HEK293 (cell line): ENCODE measurements around the gene MRPL34.

Experiments
- KLF9 ChIP-seq: fragments of 450-650 bp; formaldehyde crosslinking; IDR thresholded peaks from 2 replicates; pipeline ENCODE4 v1.5.1; 2016; ENCODE audit warnings: missing biosample characterization, missing genetic modification characterization, low read depth
- PRDM1 ChIP-seq: fragments of 450-650 bp; formaldehyde crosslinking; IDR thresholded peaks from 2 replicates; pipeline ENCODE4; 2016; ENCODE audit warnings: missing biosample characterization, missing genetic modification characterization
- SALL2 ChIP-seq: fragments of 450-650 bp; formaldehyde crosslinking; IDR thresholded peaks from 2 replicates; pipeline ENCODE4 v1.5.0; 2017; ENCODE audit warnings: missing biosample characterization, mild to moderate bottlenecking, missing genetic modification characterization, borderline replicate concordance
- SP3 ChIP-seq: fragments of 450-650 bp; formaldehyde crosslinking; IDR thresholded peaks from 2 replicates; pipeline ENCODE4 v1.5.1; 2016; ENCODE audit warnings: missing biosample characterization, missing genetic modification characterization
- WT1 ChIP-seq: fragments of 450-650 bp; formaldehyde crosslinking; IDR thresholded peaks from 2 replicates; pipeline ENCODE4 v1.5.1; 2016; ENCODE audit warnings: missing biosample characterization, missing genetic modification characterization
- YY1 ChIP-seq: fragments of 450-650 bp; formaldehyde crosslinking; IDR thresholded peaks from 2 replicates; pipeline ENCODE4 v1.5.1; 2018; ENCODE audit warnings: missing biosample characterization, missing genetic modification characterization
- YY2 ChIP-seq: fragments of 450-650 bp; formaldehyde crosslinking; IDR thresholded peaks from 2 replicates; pipeline ENCODE4 v1.5.1; 2016; ENCODE audit warnings: missing biosample characterization, missing genetic modification characterization
- ZBTB17 ChIP-seq: fragments of 450-650 bp; formaldehyde crosslinking; IDR thresholded peaks from 2 replicates; pipeline ENCODE4 v1.5.1; 2016; ENCODE audit warnings: missing biosample characterization, missing genetic modification characterization
- ZBTB8A ChIP-seq: fragments of 450-650 bp; formaldehyde crosslinking; IDR thresholded peaks from 2 replicates; pipeline ENCODE4 v1.5.1; 2016; ENCODE audit warnings: missing biosample characterization, missing genetic modification characterization
- ZFHX2 ChIP-seq: fragments of 450-650 bp; formaldehyde crosslinking; conservative IDR thresholded peaks from 2 replicates; pipeline ENCODE4 v1.5.1; 2016; ENCODE audit warnings: missing biosample characterization, missing genetic modification characterization
- ZNF202 ChIP-seq: fragments of 450-650 bp; formaldehyde crosslinking; IDR thresholded peaks from 2 replicates; pipeline ENCODE4 v1.5.1; 2016; ENCODE audit warnings: missing biosample characterization, missing genetic modification characterization, borderline replicate concordance
- ZNF404 ChIP-seq: fragments of 450-650 bp; formaldehyde crosslinking; IDR thresholded peaks from 2 replicates; pipeline ENCODE4 v1.5.1; 2017; ENCODE audit warnings: missing biosample characterization, missing genetic modification characterization
- ZNF433 ChIP-seq: fragments of 450-650 bp; formaldehyde crosslinking; IDR thresholded peaks from 2 replicates; pipeline ENCODE4 v1.5.1; 2016; ENCODE audit warnings: missing biosample characterization, missing genetic modification characterization, low read depth
- ZNF558 ChIP-seq: fragments of 450-650 bp; formaldehyde crosslinking; IDR thresholded peaks from 2 replicates; pipeline ENCODE4 v1.5.1; 2016; ENCODE audit warnings: missing biosample characterization, missing genetic modification characterization
- ZNF585B ChIP-seq: fragments of 450-650 bp; formaldehyde crosslinking; IDR thresholded peaks from 2 replicates; pipeline ENCODE4 v1.5.1; 2016; ENCODE audit warnings: missing biosample characterization, missing genetic modification characterization
- ZNF600 ChIP-seq: fragments of 450-650 bp; formaldehyde crosslinking; IDR thresholded peaks from 2 replicates; pipeline ENCODE4 v1.5.1; 2016; ENCODE audit warnings: missing biosample characterization, missing genetic modification characterization
- ZNF664 ChIP-seq: fragments of 450-650 bp; formaldehyde crosslinking; IDR thresholded peaks from 2 replicates; pipeline ENCODE4 v1.5.1; 2016; ENCODE audit warnings: missing biosample characterization, missing genetic modification characterization
- ZNF76 ChIP-seq: fragments of 450-650 bp; formaldehyde crosslinking; IDR thresholded peaks from 2 replicates; pipeline ENCODE4; 2016; ENCODE audit warnings: low read depth, missing biosample characterization, missing genetic modification characterization, borderline replicate concordance
- ZNF791 ChIP-seq: fragments of 450-650 bp; formaldehyde crosslinking; IDR thresholded peaks from 2 replicates; pipeline ENCODE4 v1.5.1; 2016; ENCODE audit warnings: missing biosample characterization, missing genetic modification characterization
- TF ChIP-seq, protein P1 (sequence below): fragments of 450-650 bp; formaldehyde crosslinking; IDR thresholded peaks from 2 replicates; pipeline ENCODE4 v1.5.1; 2016; ENCODE audit warnings: missing biosample characterization, missing genetic modification characterization
- TF ChIP-seq, protein P2 (sequence below): fragments of 450-650 bp; formaldehyde crosslinking; IDR thresholded peaks from 2 replicates; pipeline ENCODE4 v1.5.1; 2016; ENCODE audit warnings: missing biosample characterization, missing genetic modification characterization, borderline replicate concordance
- TF ChIP-seq, protein P3 (sequence below): fragments of 450-650 bp; formaldehyde crosslinking; IDR thresholded peaks from 2 replicates; pipeline ENCODE4 v1.5.1; 2016; ENCODE audit warnings: missing biosample characterization, missing genetic modification characterization
- TF ChIP-seq, protein P4 (sequence below): fragments of 450-650 bp; formaldehyde crosslinking; IDR thresholded peaks from 2 replicates; pipeline ENCODE4 v1.5.1; 2016; ENCODE audit warnings: missing biosample characterization, missing genetic modification characterization
- TF ChIP-seq, protein P5 (sequence below): fragments of 450-650 bp; IDR thresholded peaks from 2 replicates; pipeline ENCODE4 v1.5.1; 2018; ENCODE audit warnings: missing biosample characterization, mild to moderate bottlenecking, missing genetic modification characterization
- TF ChIP-seq, protein P6 (sequence below): fragments of 450-650 bp; formaldehyde crosslinking; IDR thresholded peaks from 2 replicates; pipeline ENCODE4 v1.5.1; 2016; ENCODE audit warnings: missing biosample characterization, missing genetic modification characterization

The MRPL34 gene

DNA sequence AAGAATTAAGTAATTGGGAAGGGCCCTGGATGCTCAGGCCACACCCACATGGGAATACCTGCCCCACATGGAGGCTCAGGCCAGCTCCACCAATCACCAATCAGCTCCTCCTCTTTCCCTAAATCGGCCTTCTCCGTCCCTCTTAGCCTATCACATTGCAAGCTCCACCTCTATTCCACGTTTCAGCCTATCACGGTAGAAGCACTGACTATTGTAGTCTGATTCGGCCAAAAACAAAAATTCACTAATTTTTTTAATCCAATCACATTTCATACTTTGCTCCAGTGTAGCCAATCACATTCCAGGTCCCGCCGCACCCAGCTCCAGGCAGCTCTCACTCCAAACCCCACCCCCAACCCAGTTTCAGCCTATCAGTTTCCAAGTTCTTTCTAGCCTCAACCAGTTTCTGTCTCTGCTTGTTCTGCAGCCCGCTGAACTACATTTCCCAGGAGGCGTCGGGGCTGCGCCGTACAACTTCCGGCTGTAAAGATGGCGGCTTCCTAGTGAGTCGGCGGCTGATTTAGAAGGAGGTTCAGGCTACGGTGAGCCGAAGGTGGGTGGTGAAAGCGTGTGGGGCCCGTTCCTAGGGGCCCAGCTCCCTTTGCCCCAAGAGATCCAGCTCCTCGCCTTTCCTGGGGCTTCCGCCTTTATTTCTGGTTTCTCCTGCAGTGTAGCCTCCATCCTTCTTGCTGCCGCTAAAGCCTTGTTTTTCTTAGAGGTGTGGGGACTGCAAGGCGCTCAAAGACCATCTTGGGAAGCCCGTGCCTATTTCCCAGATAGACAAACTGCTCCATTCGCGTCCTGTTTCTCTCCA lies 38.5 kb upstream of the MRPL34 start, which contains the start of gene BABAM1 (continued):
- TF ChIP-seq, protein P1, sequence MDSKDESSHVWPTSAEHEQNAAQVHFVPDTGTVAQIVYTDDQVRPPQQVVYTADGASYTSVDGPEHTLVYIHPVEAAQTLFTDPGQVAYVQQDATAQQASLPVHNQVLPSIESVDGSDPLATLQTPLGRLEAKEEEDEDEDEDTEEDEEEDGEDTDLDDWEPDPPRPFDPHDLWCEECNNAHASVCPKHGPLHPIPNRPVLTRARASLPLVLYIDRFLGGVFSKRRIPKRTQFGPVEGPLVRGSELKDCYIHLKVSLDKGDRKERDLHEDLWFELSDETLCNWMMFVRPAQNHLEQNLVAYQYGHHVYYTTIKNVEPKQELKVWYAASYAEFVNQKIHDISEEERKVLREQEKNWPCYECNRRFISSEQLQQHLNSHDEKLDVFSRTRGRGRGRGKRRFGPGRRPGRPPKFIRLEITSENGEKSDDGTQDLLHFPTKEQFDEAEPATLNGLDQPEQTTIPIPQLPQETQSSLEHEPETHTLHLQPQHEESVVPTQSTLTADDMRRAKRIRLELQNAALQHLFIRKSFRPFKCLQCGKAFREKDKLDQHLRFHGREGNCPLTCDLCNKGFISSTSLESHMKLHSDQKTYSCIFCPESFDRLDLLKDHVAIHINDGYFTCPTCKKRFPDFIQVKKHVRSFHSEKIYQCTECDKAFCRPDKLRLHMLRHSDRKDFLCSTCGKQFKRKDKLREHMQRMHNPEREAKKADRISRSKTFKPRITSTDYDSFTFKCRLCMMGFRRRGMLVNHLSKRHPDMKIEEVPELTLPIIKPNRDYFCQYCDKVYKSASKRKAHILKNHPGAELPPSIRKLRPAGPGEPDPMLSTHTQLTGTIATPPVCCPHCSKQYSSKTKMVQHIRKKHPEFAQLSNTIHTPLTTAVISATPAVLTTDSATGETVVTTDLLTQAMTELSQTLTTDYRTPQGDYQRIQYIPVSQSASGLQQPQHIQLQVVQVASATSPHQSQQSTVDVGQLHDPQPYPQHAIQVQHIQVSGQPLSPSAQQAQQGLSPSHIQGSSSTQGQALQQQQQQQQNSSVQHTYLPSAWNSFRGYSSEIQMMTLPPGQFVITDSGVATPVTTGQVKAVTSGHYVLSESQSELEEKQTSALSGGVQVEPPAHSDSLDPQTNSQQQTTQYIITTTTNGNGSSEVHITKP (tag by site-specific recombination), result no peak
- no peak for TF ChIP-seq ZNF404
- TF ChIP-seq, protein P2, sequence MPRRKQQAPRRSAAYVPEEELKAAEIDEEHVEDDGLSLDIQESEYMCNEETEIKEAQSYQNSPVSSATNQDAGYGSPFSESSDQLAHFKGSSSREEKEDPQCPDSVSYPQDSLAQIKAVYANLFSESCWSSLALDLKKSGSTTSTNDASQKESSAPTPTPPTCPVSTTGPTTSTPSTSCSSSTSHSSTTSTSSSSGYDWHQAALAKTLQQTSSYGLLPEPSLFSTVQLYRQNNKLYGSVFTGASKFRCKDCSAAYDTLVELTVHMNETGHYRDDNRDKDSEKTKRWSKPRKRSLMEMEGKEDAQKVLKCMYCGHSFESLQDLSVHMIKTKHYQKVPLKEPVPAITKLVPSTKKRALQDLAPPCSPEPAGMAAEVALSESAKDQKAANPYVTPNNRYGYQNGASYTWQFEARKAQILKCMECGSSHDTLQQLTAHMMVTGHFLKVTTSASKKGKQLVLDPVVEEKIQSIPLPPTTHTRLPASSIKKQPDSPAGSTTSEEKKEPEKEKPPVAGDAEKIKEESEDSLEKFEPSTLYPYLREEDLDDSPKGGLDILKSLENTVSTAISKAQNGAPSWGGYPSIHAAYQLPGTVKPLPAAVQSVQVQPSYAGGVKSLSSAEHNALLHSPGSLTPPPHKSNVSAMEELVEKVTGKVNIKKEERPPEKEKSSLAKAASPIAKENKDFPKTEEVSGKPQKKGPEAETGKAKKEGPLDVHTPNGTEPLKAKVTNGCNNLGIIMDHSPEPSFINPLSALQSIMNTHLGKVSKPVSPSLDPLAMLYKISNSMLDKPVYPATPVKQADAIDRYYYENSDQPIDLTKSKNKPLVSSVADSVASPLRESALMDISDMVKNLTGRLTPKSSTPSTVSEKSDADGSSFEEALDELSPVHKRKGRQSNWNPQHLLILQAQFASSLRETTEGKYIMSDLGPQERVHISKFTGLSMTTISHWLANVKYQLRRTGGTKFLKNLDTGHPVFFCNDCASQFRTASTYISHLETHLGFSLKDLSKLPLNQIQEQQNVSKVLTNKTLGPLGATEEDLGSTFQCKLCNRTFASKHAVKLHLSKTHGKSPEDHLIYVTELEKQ, result no peak
- no peak for TF ChIP-seq ZNF791 (tag by site-specific recombination)
- TF ChIP-seq, protein P3, sequence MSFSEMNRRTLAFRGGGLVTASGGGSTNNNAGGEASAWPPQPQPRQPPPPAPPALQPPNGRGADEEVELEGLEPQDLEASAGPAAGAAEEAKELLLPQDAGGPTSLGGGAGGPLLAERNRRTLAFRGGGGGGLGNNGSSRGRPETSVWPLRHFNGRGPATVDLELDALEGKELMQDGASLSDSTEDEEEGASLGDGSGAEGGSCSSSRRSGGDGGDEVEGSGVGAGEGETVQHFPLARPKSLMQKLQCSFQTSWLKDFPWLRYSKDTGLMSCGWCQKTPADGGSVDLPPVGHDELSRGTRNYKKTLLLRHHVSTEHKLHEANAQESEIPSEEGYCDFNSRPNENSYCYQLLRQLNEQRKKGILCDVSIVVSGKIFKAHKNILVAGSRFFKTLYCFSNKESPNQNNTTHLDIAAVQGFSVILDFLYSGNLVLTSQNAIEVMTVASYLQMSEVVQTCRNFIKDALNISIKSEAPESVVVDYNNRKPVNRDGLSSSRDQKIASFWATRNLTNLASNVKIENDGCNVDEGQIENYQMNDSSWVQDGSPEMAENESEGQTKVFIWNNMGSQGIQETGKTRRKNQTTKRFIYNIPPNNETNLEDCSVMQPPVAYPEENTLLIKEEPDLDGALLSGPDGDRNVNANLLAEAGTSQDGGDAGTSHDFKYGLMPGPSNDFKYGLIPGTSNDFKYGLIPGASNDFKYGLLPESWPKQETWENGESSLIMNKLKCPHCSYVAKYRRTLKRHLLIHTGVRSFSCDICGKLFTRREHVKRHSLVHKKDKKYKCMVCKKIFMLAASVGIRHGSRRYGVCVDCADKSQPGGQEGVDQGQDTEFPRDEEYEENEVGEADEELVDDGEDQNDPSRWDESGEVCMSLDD (tag by site-specific recombination), result no peak
- no peak for TF ChIP-seq ZNF202 (tag by site-specific recombination)
- TF ChIP-seq ZNF600 (tag by site-specific recombination), result no peak
- peak; percentile 91 for TF ChIP-seq YY2 (tag by site-specific recombination)
- no peak for TF ChIP-seq ZNF664
- TF ChIP-seq ZBTB8A (tag by site-specific recombination), result 0 out of 2 replicates have a peak, but pooled peaks have one; percentile 28
- TF ChIP-seq ZFHX2 (tag by site-specific recombination), result peak; percentile 47
- peak; percentile 77 for TF ChIP-seq KLF9 (tag by site-specific recombination)
- no peak for TF ChIP-seq PRDM1
- no peak for TF ChIP-seq ZNF433 (tag by site-specific recombination)
- TF ChIP-seq YY1 (tag by site-specific recombination), result peak; percentile 89
- no peak for TF ChIP-seq SALL2 (tag by site-specific recombination)
- no peak for TF ChIP-seq ZNF558 (tag by site-specific recombination)
- peak; percentile 67; the same call in 1 of the 2 replicates for TF ChIP-seq ZBTB17 (tag by site-specific recombination)
- TF ChIP-seq, protein P4, sequence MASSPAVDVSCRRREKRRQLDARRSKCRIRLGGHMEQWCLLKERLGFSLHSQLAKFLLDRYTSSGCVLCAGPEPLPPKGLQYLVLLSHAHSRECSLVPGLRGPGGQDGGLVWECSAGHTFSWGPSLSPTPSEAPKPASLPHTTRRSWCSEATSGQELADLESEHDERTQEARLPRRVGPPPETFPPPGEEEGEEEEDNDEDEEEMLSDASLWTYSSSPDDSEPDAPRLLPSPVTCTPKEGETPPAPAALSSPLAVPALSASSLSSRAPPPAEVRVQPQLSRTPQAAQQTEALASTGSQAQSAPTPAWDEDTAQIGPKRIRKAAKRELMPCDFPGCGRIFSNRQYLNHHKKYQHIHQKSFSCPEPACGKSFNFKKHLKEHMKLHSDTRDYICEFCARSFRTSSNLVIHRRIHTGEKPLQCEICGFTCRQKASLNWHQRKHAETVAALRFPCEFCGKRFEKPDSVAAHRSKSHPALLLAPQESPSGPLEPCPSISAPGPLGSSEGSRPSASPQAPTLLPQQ, result peak; percentile 90
- peak; percentile 95 for TF ChIP-seq ZNF76 (tag by site-specific recombination)
- TF ChIP-seq, protein P5, sequence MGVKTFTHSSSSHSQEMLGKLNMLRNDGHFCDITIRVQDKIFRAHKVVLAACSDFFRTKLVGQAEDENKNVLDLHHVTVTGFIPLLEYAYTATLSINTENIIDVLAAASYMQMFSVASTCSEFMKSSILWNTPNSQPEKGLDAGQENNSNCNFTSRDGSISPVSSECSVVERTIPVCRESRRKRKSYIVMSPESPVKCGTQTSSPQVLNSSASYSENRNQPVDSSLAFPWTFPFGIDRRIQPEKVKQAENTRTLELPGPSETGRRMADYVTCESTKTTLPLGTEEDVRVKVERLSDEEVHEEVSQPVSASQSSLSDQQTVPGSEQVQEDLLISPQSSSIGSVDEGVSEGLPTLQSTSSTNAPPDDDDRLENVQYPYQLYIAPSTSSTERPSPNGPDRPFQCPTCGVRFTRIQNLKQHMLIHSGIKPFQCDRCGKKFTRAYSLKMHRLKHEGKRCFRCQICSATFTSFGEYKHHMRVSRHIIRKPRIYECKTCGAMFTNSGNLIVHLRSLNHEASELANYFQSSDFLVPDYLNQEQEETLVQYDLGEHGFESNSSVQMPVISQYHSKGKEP (tag by site-specific recombination), result no peak
- TF ChIP-seq SP3 (tag by site-specific recombination), result peak; percentile 94
- no peak for TF ChIP-seq ZNF585B (tag by site-specific recombination)
- TF ChIP-seq WT1 (tag by site-specific recombination), result no peak
- TF ChIP-seq, protein P6, sequence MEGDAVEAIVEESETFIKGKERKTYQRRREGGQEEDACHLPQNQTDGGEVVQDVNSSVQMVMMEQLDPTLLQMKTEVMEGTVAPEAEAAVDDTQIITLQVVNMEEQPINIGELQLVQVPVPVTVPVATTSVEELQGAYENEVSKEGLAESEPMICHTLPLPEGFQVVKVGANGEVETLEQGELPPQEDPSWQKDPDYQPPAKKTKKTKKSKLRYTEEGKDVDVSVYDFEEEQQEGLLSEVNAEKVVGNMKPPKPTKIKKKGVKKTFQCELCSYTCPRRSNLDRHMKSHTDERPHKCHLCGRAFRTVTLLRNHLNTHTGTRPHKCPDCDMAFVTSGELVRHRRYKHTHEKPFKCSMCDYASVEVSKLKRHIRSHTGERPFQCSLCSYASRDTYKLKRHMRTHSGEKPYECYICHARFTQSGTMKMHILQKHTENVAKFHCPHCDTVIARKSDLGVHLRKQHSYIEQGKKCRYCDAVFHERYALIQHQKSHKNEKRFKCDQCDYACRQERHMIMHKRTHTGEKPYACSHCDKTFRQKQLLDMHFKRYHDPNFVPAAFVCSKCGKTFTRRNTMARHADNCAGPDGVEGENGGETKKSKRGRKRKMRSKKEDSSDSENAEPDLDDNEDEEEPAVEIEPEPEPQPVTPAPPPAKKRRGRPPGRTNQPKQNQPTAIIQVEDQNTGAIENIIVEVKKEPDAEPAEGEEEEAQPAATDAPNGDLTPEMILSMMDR (tag by site-specific recombination), result no peak
